ENCODE measurements around the gene GPR143. TPM values are rescaled to one million over a fixed set of nuclear protein-coding genes. Genes with fewer than 3 reads are reported as not detected.

Gene GPR143
- total RNA-seq, 1 experiment from 2014 or later: 1.8 TPM

- H3K9me2 ChIP-seq (ENCODE audit: insufficient read depth): no peaks in the 10 kb centered on the region
- intact Hi-C loops (cut with micrococcal nuclease): no loop called here
- no peaks in the 10 kb centered on the region for H3K9me3 ChIP-seq (ENCODE audit: control insufficient read depth in 1 of 2, insufficient read depth in 1 of 2, low read depth in 1 of 2, low read length in 2 of 2)
- no peak overlapping the region for H3K4me3 ChIP-seq (replicated peaks in 1 of 2; ENCODE audit: low read depth in 1 of 2, low read length in 2 of 2)
- no peak overlapping the region for H3K27ac ChIP-seq (ENCODE audit: low read depth, low read length)
- H3K79me2 ChIP-seq (ENCODE audit: insufficient read depth, low read length): no peaks in the 10 kb centered on the region
- DNase-seq (ENCODE audit: low read depth, low spot score): no peak
- H3K27me3 ChIP-seq (ENCODE audit: insufficient read depth, low read length): no peaks in the 10 kb centered on the region
- TF ChIP-seq SIN3A (IDR thresholded peaks at IDR 0.05; ENCODE audit: low read depth) (no peak), TCF7L2 (IDR thresholded peaks at IDR 0.05; ENCODE audit: borderline replicate concordance, extremely low read depth, insufficient read depth, insufficient read length) (no peak), POLR2AphosphoS5 (IDR thresholded peaks at IDR 0.05; ENCODE audit: low read depth, low read length) (no peak), SP1 (IDR thresholded peaks at IDR 0.05; ENCODE audit: low read depth) (no peak), FOSL1 (IDR thresholded peaks at IDR 0.05; ENCODE audit: low read depth) (no peak), EZH2phosphoT487 (IDR thresholded peaks at IDR 0.05; ENCODE audit: borderline replicate concordance) (no peak), SRF (IDR thresholded peaks at IDR 0.05; ENCODE audit: low read depth) (no peak), ELF1 (IDR thresholded peaks at IDR 0.05; ENCODE audit: borderline replicate concordance, low read depth) (no peak)
- TF ChIP-seq, protein P1, sequence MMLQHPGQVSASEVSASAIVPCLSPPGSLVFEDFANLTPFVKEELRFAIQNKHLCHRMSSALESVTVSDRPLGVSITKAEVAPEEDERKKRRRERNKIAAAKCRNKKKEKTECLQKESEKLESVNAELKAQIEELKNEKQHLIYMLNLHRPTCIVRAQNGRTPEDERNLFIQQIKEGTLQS (IDR thresholded peaks at IDR 0.05): no peak
- ChIA-PET RAD21 (ENCODE audit: low non-redundant PET in 1 of 2, low total read pairs in 2 of 2, uncharacterized antibody in 2 of 2, unreplicated experiment in 2 of 2) (no interaction called here), POLR2A (no interaction called here), CTCF (no interaction called here)
- no peak overlapping the region for H2AFZ ChIP-seq (ENCODE audit: low read depth, low read length, poor library complexity, severe bottlenecking)
- no peaks in the 10 kb centered on the region for H3K4me1 ChIP-seq (ENCODE audit: control insufficient read depth in 1 of 2, insufficient read depth in 2 of 2, low read length in 2 of 2)
- H3K36me3 ChIP-seq (ENCODE audit: control insufficient read depth in 1 of 2, insufficient read depth in 2 of 2, low read length in 2 of 2): no peaks in the 10 kb centered on the region
- H3K4me2 ChIP-seq (ENCODE audit: low read length): no peak overlapping the region
- H3K9ac ChIP-seq (ENCODE audit: low read length): no peak overlapping the region
- BruUV-seq (replicated peaks): no TSS peak
- no peak for ATAC-seq
- H4K20me1 ChIP-seq (ENCODE audit: insufficient read depth): no peaks in the 10 kb centered on the region
These were observed 20.1 kb downstream of the GPR143 start for GRCh38 chrX:9745417-9746115.

DNA sequence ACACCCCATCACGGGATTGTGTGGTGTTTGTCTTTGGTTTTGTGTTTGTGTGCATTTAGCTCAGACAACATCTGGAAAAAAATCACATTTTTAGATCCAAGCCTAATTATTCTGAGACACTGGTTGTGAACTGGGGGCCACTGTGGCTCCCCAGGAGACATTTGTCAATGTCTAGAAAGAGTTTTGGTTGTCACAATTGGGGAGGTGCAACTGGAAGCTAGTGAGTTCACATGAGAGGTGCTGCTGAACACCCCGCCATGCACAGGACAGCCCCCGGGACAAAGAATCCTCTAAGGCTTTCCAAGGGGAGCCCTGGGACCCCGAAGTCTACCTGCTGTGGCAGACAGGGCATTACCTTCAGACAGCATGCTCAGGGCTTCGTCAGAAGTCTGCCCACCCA is 26.5 kb downstream of the GPR143 start:
- Histone ChIP-seq H3K36me3 (ENCODE audit: control insufficient read depth in 1 of 2, insufficient read depth in 2 of 2, low read length in 2 of 2) (no peaks in the 10 kb centered on the region), H3K27ac (ENCODE audit: low read depth, low read length) (no peak overlapping the region), H3K9ac (ENCODE audit: low read length) (no peak overlapping the region), H3K4me3 (replicated peaks in 1 of 2; ENCODE audit: low read depth in 1 of 2, low read length in 2 of 2) (no peak overlapping the region), H3K4me2 (ENCODE audit: low read length) (no peak overlapping the region), H2AFZ (ENCODE audit: low read depth, low read length, poor library complexity, severe bottlenecking) (no peak overlapping the region), H3K27me3 (ENCODE audit: insufficient read depth, low read length) (no peaks in the 10 kb centered on the region), H4K20me1 (ENCODE audit: insufficient read depth) (no peaks in the 10 kb centered on the region), H3K9me2 (ENCODE audit: insufficient read depth) (no peaks in the 10 kb centered on the region), H3K79me2 (ENCODE audit: insufficient read depth, low read length) (no peaks in the 10 kb centered on the region), H3K9me3 (ENCODE audit: control insufficient read depth in 1 of 2, insufficient read depth in 1 of 2, low read depth in 1 of 2, low read length in 2 of 2) (no peaks in the 10 kb centered on the region), H3K4me1 (ENCODE audit: control insufficient read depth in 1 of 2, insufficient read depth in 2 of 2, low read length in 2 of 2) (no peaks in the 10 kb centered on the region)
- POLR2A ChIA-PET: no interaction called here
- DNase-seq (ENCODE audit: low read depth, low spot score) (no peak), ATAC-seq (no peak)
- intact Hi-C loops (cut with micrococcal nuclease): no loop called here
- CTCF ChIA-PET: no interaction called here
- BruUV-seq (replicated peaks): no TSS peak
- TF ChIP-seq YY1 (IDR thresholded peaks at IDR 0.05; ENCODE audit: extremely low read depth, insufficient replicate concordance, low read depth, low read length) (no peak), TCF7L2 (IDR thresholded peaks at IDR 0.05; ENCODE audit: borderline replicate concordance, extremely low read depth, insufficient read depth, insufficient read length) (no peak)
- RAD21 ChIA-PET (ENCODE audit: low non-redundant PET in 1 of 2, low total read pairs in 2 of 2, uncharacterized antibody in 2 of 2, unreplicated experiment in 2 of 2): no interaction called here
